C4-2B (cell line): ENCODE data around the gene CLIC1.

Source experiments
- H3K27ac ChIP-seq: fragments of 450-650 bp; 2 replicates; pipeline ENCODE4 v1.5.1; 2017
- ZFX ChIP-seq: fragments of 450-650 bp; IDR thresholded peaks from 2 replicates; pipeline ENCODE4 v1.6.1; 2017
- TF ChIP-seq, protein P1 (sequence below): fragments of 450-650 bp; conservative IDR thresholded peaks from 2 replicates; pipeline ENCODE4 v1.5.1; 2017; ENCODE audit warnings: mild to moderate bottlenecking

The CLIC1 gene

DNA sequence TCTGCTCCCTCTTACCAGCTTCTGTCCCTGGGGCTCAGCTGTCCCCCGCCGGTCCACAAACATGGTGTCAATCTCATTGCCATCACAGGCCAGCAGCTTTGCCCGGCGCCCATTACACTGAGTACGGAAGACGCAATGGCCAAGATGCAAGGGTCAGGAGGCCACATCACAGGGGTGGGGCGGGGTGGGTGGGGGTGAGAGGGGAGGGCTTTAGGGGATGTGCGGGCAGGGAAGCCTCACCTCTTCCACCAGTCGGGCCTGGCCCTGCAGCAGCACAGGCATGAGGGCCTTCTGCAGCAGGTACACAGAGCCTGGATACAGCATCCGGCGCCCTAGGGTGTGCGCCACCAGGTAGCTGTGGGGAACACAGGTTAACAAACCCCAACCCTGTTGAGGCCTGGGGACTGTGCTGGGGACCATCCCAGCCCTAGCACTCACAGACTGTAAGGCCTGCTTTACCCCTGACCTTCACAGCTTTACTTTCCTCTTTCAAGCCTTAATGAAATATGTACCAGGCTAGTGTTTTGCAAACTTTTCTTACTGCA lies 44.7 kb downstream of the CLIC1 start:
- TF ChIP-seq, protein P1, sequence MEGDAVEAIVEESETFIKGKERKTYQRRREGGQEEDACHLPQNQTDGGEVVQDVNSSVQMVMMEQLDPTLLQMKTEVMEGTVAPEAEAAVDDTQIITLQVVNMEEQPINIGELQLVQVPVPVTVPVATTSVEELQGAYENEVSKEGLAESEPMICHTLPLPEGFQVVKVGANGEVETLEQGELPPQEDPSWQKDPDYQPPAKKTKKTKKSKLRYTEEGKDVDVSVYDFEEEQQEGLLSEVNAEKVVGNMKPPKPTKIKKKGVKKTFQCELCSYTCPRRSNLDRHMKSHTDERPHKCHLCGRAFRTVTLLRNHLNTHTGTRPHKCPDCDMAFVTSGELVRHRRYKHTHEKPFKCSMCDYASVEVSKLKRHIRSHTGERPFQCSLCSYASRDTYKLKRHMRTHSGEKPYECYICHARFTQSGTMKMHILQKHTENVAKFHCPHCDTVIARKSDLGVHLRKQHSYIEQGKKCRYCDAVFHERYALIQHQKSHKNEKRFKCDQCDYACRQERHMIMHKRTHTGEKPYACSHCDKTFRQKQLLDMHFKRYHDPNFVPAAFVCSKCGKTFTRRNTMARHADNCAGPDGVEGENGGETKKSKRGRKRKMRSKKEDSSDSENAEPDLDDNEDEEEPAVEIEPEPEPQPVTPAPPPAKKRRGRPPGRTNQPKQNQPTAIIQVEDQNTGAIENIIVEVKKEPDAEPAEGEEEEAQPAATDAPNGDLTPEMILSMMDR: no peak
- no peak for TF ChIP-seq ZFX
- H3K27ac ChIP-seq: no peak overlapping the region

DNA sequence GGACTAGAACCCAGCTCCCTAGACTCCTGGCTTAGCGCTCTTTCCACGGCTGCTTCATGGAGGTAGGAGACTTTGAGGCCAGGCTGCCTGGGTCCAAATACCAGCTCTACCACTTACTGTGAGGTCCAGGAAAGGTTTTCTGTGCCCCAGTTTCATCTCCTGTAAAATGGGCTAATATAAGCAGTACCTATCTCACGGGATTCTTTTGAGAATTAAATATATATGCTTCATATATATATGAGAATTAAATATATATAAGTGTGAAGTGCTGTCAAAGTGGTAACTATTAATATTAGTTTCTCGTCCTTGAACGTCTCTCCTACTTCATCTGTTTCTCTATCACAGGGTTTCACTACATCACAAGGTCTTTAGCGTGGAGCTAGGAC lies 45.3 kb downstream of the CLIC1 start:
- no peak overlapping the region for H3K27ac ChIP-seq
- TF ChIP-seq, protein P1: no peak
- no peak for TF ChIP-seq ZFX

DNA sequence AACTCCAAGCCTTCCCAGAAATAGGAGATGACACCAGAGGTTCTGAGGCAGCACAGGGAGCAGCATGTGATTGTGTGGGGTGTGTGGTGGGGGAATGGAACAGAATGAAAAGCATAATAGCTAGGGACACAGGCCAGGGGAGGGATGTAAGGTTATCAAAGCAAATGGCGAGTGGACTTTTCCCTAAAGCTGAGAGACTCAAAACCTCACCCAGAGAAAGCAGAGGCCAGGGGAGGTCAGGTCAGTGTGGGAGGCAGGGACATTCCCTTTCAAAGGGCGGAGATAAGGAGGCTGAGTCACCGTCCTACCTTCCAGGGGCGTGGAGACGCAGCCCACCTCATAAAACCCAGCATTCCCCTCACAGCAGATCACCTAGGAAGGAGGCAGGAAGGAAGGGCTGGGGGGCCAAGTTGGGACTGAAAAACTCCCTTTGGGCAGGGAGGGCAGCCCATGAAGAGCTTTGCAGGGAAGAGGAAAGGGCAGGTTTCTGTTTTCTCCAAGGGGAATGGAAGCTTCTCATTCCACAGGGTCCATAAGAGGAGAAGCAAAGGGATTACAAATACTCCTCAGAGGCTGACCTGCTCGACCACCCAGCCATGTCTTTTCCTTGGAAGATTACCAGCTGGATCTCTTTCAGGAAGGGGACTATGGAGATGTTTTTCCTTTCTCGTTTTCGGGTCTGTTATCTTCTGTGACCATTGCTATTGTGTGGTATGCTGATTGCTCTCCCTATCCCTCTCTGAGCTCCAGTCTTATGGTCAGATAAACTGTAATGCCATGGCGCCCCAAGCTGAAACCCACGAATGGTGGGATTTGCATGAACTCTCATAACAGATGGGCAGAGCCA lies 45.9 kb downstream of the CLIC1 start:
- TF ChIP-seq, protein P1: no peak
- TF ChIP-seq ZFX: no peak
- no peak overlapping the region for H3K27ac ChIP-seq

DNA sequence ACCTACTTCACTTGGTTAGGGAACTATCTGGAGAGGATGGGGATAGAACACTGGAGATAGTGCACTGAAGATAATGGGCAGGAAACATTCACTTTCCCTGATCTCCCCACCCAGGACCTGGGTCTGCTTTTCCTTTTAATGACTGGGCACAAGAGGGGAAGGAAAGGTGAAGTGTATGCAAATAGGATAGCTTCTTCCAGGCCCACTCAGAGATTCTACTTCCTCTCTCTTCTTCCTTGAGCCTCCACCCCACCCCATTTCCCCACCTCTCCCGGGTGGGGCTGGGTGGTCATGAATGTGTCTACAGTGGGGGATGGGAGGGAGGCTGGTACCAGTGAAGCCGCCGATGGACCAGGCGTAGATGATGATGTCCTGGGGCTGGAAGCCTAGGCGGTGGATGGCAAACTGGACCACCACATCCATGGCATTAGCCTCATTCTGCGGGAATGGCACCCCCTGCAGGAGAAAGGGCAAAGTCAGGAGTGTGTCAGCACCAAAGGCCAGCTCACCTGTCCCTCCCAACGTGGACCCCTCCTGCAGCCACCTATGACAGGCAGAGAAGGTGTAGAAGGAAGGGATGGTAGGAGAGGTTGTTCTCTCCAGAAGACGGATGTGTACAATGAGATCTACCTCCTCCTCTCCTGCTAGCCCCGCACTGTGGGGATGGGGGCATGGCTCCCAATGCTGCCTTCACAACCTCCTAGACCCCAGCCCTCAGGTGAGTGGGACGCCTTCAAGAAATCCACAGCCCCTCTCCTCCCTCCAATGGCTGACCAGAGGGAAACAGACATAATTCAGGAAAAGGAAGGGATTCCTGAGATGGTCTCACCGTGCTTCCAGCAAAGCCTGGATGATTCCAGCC lies 46.9 kb downstream of the CLIC1 start:
- TF ChIP-seq, protein P1: no peak; the same call in 1 of the 2 replicates
- no peak for TF ChIP-seq ZFX
- H3K27ac ChIP-seq: no peak overlapping the region

DNA sequence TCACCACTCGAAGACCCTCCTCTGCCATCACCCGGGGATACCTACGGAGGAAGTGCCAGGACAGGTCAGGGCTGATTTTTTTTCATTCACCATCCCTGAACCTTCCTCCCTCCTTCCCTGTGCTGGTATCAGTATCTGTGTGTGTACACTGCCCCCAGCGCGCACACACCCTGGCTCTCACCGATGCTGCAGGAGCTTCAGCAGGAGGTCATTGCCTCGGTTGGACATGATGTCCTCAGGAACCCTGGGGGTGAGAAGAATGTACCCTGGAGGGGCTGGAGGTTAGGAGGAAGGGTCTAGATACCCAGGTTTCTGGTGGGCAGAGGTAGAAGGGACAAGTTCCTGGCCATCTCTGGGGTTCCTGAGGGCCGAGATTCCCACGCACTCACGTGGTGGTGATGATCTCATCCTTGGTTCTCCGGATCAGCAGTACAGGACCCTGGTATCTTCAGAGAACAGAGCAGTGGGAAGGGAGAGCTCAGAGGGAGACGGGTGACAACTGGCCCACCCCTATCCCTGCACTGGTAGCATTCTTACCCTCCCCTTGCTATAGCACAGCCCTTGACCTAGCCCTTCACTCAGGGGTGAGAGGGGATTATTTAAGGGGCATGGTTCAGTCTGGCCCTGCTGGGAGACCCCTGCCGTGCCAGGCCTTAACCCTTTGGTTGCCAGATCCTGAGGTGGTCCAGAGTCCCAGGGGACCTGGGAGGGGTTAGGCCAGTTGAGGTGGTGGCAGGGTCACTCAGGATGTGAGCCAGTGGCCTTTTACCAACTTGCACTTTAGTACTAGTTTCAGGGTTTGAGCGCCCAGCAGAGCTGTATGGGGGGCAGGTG lies 48.3 kb downstream of the CLIC1 start:
- H3K27ac ChIP-seq: no peak overlapping the region
- TF ChIP-seq ZFX: no peak
- TF ChIP-seq, protein P1: no peak

DNA sequence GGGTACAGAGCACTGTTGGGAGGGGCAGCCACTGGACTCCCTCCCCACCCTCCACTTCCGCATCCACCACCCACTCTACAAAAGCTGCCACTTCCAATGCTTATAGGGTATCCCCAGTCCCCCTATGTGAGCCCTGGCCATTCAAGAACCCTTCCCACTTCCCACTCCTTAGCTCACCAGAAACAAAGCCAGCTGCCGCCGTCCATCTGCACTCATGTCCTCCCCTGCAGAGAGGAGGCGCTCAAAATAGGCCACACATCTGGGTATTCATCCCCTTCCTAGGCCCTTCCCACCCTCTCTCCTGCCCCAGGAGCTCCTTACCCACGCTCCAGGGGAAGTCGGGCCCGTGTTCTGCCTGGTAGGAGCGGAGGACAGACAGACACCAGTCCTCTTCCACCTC lies 49.0 kb downstream of the CLIC1 start:
- H3K27ac ChIP-seq: no peak overlapping the region
- TF ChIP-seq, protein P1: no peak
- TF ChIP-seq ZFX: no peak
